ENCODE measurements around the gene SSX2IP.

The SSX2IP gene

DNA sequence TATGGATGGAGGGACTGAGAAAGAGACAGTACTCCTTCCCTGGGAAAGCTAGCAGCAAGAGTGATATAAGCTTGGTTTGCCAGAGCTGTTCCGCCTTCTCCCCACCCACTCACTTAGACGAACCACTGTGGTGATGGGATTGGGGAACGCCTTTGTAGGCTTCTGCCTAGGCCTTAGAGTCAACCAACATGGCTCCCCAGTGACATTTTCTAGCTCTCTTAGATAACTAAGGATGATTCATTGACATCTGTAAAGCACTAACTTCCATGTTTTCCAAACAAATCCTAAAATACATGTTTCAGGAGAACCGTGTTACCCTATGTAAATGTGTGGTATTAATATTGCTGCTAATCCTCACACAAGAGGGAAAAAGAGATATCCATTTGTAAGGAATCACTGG, 21.6 kb upstream of the SSX2IP start:
- Histone ChIP-seq H3K36me3 (no peaks in the 10 kb centered on the region), H3K27ac (no peak overlapping the region), H4K20me1 (no peaks in the 10 kb centered on the region), H3K27me3 (no peaks in the 10 kb centered on the region), H3K4me1 (no peaks in the 10 kb centered on the region), H3K4me2 (no peak overlapping the region), H3K4me3 (no peak overlapping the region), H3K9me3 (no peaks in the 10 kb centered on the region), H3K9ac (no peak overlapping the region)
- TF ChIP-seq Cebpa-rat (IDR thresholded peaks at IDR 0.05), result no peak

DNA sequence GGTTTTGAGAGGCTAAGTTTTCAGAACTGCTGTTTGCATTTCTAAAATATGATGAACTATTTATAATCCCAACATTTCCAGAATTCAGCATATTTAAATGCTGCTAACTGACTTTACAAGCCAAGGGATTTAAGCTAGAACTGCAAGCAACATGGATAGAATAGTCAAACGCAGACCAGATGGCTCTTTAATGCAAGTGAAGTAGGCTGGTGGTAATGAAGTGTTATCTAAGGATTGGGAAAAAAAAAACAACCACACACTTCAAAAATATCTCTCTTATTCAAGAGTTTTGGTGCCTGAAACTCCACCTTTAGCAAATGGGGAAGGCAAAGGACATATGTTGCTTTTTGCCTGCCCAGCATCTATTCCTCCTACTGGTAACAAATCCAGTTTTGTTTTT, 20.9 kb upstream of the SSX2IP start:
- H3K4me2 ChIP-seq, result no peak overlapping the region
- no peaks in the 10 kb centered on the region for H3K9me3 ChIP-seq
- no peaks in the 10 kb centered on the region for H4K20me1 ChIP-seq
- TF ChIP-seq Cebpa-rat (IDR thresholded peaks at IDR 0.05), result no peak
- H3K4me1 ChIP-seq, result no peaks in the 10 kb centered on the region
- no peaks in the 10 kb centered on the region for H3K27me3 ChIP-seq
- H3K27ac ChIP-seq, result no peak overlapping the region
- no peaks in the 10 kb centered on the region for H3K36me3 ChIP-seq
- no peak overlapping the region for H3K9ac ChIP-seq
- H3K4me3 ChIP-seq, result no peak overlapping the region

DNA sequence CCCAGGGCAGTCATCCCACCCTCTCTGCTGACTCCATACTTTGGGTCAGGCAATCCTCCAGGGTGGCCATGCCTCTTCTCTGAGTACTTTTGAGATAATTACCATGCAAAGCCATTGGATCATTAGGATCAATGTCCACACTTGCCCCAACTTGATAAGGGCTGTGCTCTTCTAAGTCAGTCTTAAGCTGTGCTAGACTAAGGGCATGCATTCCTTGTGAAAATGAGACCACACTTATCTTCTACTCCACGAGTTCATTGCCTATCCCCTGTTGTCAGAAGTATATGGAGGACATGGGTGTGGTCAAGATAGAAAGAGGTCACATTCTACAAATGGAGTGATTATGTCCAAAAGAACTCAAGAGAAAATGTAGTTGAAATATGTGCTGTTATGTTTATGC, 18.9 kb upstream of the SSX2IP start:
- no peaks in the 10 kb centered on the region for H3K36me3 ChIP-seq
- no peak overlapping the region for H3K4me2 ChIP-seq
- H3K9me3 ChIP-seq, result no peaks in the 10 kb centered on the region
- no peak overlapping the region for H3K4me3 ChIP-seq
- H3K4me1 ChIP-seq, result no peaks in the 10 kb centered on the region
- no peaks in the 10 kb centered on the region for H3K27me3 ChIP-seq
- H3K27ac ChIP-seq, result no peak overlapping the region
- no peak overlapping the region for H3K9ac ChIP-seq
- TF ChIP-seq Cebpa-rat (IDR thresholded peaks at IDR 0.05), result no peak
- no peaks in the 10 kb centered on the region for H4K20me1 ChIP-seq

DNA sequence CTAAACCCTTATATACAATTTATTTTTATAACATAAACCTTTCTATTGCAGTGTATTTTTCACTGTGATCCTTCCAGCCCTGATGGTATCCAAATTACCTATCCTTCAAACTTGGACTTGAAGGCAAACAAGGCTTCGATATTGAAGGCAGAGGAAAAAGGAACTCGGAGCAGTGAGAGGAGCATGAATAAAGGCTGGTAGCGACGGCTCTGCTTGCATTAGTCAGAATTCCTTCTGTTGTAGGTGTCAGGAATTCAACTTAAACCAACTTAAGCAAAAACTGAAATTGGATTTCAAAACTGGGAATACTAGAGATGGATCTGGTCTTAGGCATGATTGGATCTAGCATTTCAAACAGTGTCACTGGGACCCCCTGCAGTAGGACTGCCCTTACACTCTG, 17.8 kb upstream of the SSX2IP start:
- Histone ChIP-seq H3K4me1 (no peaks in the 10 kb centered on the region), H3K27me3 (no peaks in the 10 kb centered on the region)

DNA sequence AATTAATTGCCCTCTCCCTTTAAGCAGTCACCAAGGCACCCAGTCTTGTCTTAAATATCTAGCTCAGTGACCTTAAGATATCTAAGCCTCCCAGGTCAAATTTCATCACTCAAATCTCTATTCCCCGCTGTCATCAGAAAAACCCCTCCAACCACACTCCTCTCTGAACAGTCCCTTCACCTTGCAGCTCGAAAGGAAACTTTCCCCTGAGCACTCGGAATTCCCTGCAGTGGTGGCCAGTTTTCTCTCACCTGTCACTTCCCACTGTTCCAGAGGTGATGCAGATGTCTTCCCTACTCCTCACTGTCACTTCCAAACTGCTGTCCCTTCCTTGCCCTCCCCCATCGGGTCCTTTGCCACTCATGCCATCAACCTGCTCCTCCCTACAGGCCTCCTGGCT, 15.3 kb upstream of the SSX2IP start:
- H3K36me3 ChIP-seq, result no peaks in the 10 kb centered on the region
- no peaks in the 10 kb centered on the region for H3K27me3 ChIP-seq
- H3K4me1 ChIP-seq, result no peaks in the 10 kb centered on the region
- H3K4me3 ChIP-seq, result no peak overlapping the region
- H3K4me2 ChIP-seq, result no peak overlapping the region
- H3K27ac ChIP-seq, result no peak overlapping the region
- no peak overlapping the region for H3K9ac ChIP-seq
- no peaks in the 10 kb centered on the region for H3K9me3 ChIP-seq
- H4K20me1 ChIP-seq, result no peaks in the 10 kb centered on the region
- TF ChIP-seq Cebpa-rat (IDR thresholded peaks at IDR 0.05), result no peak

More for the DNA sequence above, 17.8 kb upstream of the SSX2IP start:
- Histone ChIP-seq H3K36me3 (no peaks in the 10 kb centered on the region), H4K20me1 (no peaks in the 10 kb centered on the region), H3K27ac (no peak overlapping the region), H3K4me2 (no peak overlapping the region), H3K4me3 (no peak overlapping the region), H3K9me3 (no peaks in the 10 kb centered on the region), H3K9ac (no peak overlapping the region)
- TF ChIP-seq Cebpa-rat (IDR thresholded peaks at IDR 0.05), result no peak

DNA sequence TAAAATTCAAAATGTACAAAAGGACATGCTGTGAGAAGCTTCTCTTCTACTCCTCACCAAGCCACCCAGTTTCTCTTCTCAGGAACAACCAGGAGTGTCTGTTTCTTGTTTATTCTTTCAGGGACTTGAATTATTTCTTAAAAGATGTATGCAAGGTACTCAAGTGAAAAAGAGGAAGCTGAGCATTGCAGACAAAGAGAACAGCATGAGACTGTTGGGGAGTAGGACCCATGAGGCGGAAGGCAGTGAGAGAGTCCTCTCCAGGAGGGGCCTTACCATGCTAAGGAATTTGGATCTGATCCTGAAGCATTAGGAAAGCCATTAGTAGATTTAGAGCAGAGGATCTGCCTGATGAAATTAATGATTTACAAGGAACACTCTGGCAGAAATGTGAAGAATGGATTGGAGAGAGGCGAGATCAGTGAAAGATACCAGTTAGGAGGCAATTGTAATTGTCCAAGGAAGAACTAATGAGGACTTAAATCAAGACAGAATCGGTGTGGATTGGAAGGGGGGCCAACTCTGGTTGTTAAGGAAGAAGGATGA, 14.7 kb upstream of the SSX2IP start:
- no peaks in the 10 kb centered on the region for H3K36me3 ChIP-seq
- no peak overlapping the region for H3K27ac ChIP-seq
- H3K4me1 ChIP-seq, result no peaks in the 10 kb centered on the region
- H4K20me1 ChIP-seq, result no peaks in the 10 kb centered on the region
- no peak overlapping the region for H3K9ac ChIP-seq
- no peak for TF ChIP-seq Cebpa-rat (IDR thresholded peaks at IDR 0.05)
- no peak overlapping the region for H3K4me3 ChIP-seq
- no peaks in the 10 kb centered on the region for H3K27me3 ChIP-seq
- no peak overlapping the region for H3K4me2 ChIP-seq
- H3K9me3 ChIP-seq, result no peaks in the 10 kb centered on the region

DNA sequence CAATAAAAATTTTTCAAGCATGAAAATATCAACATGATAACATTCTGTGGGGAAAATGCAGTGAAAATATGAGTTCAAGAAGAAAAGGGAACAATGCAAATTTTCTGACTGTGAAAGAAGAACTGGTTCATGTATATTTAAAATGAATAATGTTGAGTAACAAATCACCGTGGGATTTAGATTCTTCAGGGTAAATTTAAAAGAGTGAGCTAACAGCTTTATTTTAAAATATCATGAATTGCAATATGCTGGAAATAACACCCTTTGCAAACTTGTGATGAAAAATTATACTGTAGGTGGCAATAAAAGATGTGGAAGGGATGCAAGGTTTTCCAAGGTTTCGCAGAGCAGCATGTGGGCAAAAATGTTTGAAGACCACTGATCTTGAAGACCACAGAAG, 13.2 kb upstream of the SSX2IP start:
- Histone ChIP-seq H4K20me1 (no peaks in the 10 kb centered on the region), H3K9ac (no peak overlapping the region), H3K27ac (no peak overlapping the region), H3K9me3 (no peaks in the 10 kb centered on the region), H3K4me2 (no peak overlapping the region), H3K36me3 (no peaks in the 10 kb centered on the region), H3K27me3 (no peaks in the 10 kb centered on the region), H3K4me1 (no peaks in the 10 kb centered on the region), H3K4me3 (no peak overlapping the region)
- TF ChIP-seq Cebpa-rat (IDR thresholded peaks at IDR 0.05), result no peak

DNA sequence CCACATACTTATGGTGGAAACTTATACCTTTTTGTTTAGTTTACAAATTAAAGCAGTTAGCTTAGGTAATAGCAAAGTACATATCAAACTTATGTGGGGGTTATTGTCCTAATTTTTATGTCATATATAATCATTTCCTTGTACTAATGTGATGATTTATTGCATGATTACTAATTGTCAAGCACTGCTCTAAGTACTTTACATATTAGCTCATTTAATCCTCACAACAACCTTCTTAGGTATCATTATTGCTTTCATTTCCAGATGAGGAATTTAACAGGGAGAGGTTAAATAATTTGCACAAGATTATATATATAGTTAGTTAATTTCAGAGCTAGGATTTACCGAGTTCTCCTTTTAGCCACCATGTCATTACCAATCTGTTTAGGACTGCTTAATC, 11.9 kb upstream of the SSX2IP start:
- H3K27me3 ChIP-seq, result no peaks in the 10 kb centered on the region
- H3K4me2 ChIP-seq, result no peak overlapping the region
- H3K9me3 ChIP-seq, result no peaks in the 10 kb centered on the region
- no peak overlapping the region for H3K27ac ChIP-seq
- no peaks in the 10 kb centered on the region for H4K20me1 ChIP-seq
- H3K4me3 ChIP-seq, result no peak overlapping the region
- H3K4me1 ChIP-seq, result no peaks in the 10 kb centered on the region
- no peak overlapping the region for H3K9ac ChIP-seq
- no peak for TF ChIP-seq Cebpa-rat (IDR thresholded peaks at IDR 0.05)
- no peaks in the 10 kb centered on the region for H3K36me3 ChIP-seq

DNA sequence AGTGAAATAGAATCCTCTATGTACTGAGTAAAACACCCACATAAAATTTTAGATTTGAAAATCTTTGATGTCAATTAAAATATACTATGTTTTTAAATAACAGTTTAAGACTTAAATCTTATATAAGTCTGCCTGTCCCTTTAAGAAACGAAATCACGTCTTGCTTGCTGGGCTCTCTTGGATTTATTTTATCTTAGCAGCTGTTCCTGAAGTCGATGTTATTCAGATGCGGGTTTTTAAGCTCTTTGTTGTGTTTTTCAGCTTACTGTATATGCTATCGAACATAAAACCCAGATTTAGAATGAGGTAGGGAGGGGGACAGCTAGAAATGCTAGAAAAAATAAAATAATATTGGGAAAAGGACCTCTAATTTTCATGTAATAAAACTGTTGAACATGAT, 11.1 kb upstream of the SSX2IP start:
- Histone ChIP-seq H3K36me3 (no peaks in the 10 kb centered on the region), H3K27ac (no peak overlapping the region), H3K9ac (no peak overlapping the region), H3K4me2 (no peak overlapping the region), H3K9me3 (no peaks in the 10 kb centered on the region), H3K4me3 (no peak overlapping the region), H4K20me1 (no peaks in the 10 kb centered on the region), H3K27me3 (no peaks in the 10 kb centered on the region), H3K4me1 (no peaks in the 10 kb centered on the region)
- no peak for TF ChIP-seq Cebpa-rat (IDR thresholded peaks at IDR 0.05)

DNA sequence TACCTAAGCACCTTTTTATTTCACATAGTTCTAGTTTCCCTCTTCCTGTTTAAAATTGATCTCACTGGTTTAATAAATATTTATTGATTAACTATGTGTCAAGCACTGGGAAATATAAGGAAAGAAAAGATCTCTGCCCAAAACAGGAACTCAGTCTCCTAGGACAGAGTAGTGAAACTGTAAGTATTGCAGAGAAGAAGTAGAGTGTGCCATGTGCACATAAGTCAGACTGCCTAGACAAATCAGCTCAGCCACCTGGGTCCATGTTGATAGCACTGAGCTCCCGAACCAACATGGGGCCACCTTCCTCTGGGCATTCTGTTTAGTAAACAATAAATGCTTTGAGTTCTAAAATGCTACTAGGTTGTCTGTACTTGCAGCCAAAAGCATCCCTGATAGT, 9.8 kb upstream of the SSX2IP start:
- Histone ChIP-seq H4K20me1 (no peaks in the 10 kb centered on the region), H3K27me3 (no peaks in the 10 kb centered on the region), H3K9ac (no peak overlapping the region), H3K27ac (no peak overlapping the region), H3K4me2 (no peak overlapping the region), H3K36me3 (no peaks in the 10 kb centered on the region), H3K9me3 (no peaks in the 10 kb centered on the region), H3K4me1 (no peaks in the 10 kb centered on the region), H3K4me3 (no peak overlapping the region)
- TF ChIP-seq Cebpa-rat (IDR thresholded peaks at IDR 0.05), result no peak
